BJ (cell line): ENCODE results near the gene CDH11. TPM values are rescaled to one million over a fixed set of nuclear protein-coding genes. Genes with fewer than 3 reads are reported as not detected.

ENCODE experiments used
- CTCF ChIA-PET: fragments of 350-600 bp; formaldehyde crosslinking; extraction: SDS; loops from one replicate; lab custom pipeline; 2021; ENCODE audit warnings: antibody characterized with exemption, inconsistent platforms; lab: Yijun Ruan, JAX
- POLR2A ChIA-PET: fragments of 300-600 bp; sonication (Branson Sonifier 250); formaldehyde crosslinking; extraction: SDS; loops from one replicate; lab custom pipeline; 2021; ENCODE audit warnings: antibody characterized with exemption; lab: Charles Lee
- DNase-seq: peaks from one replicate; pipeline ENCODE4 v3.0.0-alpha.2; 2011; ENCODE audit warnings: low read depth
- H3K27me3 ChIP-seq: 2 replicates; pipeline ENCODE4 v1.6.0; 2011; ENCODE audit warnings: low read length; ENCODE audit not compliant: control insufficient read depth, insufficient read depth
- H3K36me3 ChIP-seq: 2 replicates; pipeline ENCODE4 v1.5.1; 2011; ENCODE audit warnings: low read length; ENCODE audit not compliant: control insufficient read depth, insufficient read depth
- H3K4me3 ChIP-seq: 2 replicates; pipeline ENCODE4 v1.5.1; 2011; ENCODE audit warnings: low read depth, mild to moderate bottlenecking, control low read depth, low read length
- polyA plus RNA-seq: library from polyadenylated mRNA; depleted of rRNA; stranded (reverse); fragments of >200 nt; gene quantifications from 2 replicates; pipeline ENCODE4 v1.2.3, GENCODE V29; 2011
- TF ChIP-seq, protein P1 (sequence below): IDR thresholded peaks from 2 replicates; pipeline ENCODE4 v1.5.1; 2011; ENCODE audit warnings: low read depth, mild to moderate bottlenecking, control low read depth, inconsistent platforms, low read length, moderate library complexity; ENCODE audit not compliant: insufficient read depth

The CDH11 gene
- polyA plus RNA-seq, 1 experiment: 589 TPM

DNA sequence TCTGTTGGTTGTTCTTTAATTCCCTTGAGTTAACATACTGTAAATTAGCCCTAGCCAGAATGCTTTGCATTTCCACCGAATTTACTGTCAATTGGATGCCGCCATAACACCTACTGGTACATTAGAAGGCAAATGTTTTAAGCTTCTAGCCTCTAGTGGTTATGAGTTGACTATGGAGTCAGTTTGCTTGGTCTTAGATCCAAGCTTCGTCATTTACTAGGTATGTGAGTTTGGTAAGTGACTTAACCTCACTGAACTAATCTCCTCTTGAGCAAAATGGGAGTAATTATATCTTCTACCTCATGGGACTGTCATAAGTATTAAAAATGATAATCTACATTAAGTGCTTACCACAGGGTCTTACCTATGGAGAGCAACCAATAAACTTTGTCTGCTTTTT, 20.4 kb upstream of the CDH11 start:
- Histone ChIP-seq H3K4me3 (no peak overlapping the region), H3K27me3 (no peaks in the 10 kb centered on the region), H3K36me3 (no peaks in the 10 kb centered on the region)
- TF ChIP-seq, protein P1, sequence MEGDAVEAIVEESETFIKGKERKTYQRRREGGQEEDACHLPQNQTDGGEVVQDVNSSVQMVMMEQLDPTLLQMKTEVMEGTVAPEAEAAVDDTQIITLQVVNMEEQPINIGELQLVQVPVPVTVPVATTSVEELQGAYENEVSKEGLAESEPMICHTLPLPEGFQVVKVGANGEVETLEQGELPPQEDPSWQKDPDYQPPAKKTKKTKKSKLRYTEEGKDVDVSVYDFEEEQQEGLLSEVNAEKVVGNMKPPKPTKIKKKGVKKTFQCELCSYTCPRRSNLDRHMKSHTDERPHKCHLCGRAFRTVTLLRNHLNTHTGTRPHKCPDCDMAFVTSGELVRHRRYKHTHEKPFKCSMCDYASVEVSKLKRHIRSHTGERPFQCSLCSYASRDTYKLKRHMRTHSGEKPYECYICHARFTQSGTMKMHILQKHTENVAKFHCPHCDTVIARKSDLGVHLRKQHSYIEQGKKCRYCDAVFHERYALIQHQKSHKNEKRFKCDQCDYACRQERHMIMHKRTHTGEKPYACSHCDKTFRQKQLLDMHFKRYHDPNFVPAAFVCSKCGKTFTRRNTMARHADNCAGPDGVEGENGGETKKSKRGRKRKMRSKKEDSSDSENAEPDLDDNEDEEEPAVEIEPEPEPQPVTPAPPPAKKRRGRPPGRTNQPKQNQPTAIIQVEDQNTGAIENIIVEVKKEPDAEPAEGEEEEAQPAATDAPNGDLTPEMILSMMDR: no peak
- DNase-seq: no peak
- POLR2A ChIA-PET: no interaction called here
- CTCF ChIA-PET: interaction anchor here (0.9 kb wide), 1 partner anchor 16 kb away, joined by 3 read pairs; no protein-coding TSS in a partner anchor

DNA sequence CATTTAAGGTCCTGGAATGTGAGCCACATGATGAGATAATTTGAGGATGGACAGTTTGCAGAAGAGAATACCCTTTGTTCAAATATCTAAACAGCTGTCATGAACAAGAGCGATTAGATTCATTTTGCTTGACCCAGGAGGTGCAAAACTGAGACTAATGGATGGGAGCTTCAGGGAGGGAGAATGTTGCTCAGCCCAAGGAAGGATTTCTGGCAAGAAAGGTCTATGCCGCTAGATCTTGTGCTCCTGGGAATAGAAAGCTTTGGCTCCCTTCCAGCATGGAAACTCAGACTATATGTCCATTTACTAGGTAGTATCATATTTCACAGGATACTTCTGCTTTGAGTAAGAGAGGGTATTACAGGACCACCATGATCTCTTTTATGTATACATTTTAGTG, 14.8 kb upstream of the CDH11 start:
- Histone ChIP-seq H3K36me3 (no peaks in the 10 kb centered on the region), H3K4me3 (no peak overlapping the region), H3K27me3 (no peaks in the 10 kb centered on the region)
- no peak for DNase-seq
- CTCF ChIA-PET: no interaction called here
- TF ChIP-seq, protein P1: no peak
- POLR2A ChIA-PET: no interaction called here

DNA sequence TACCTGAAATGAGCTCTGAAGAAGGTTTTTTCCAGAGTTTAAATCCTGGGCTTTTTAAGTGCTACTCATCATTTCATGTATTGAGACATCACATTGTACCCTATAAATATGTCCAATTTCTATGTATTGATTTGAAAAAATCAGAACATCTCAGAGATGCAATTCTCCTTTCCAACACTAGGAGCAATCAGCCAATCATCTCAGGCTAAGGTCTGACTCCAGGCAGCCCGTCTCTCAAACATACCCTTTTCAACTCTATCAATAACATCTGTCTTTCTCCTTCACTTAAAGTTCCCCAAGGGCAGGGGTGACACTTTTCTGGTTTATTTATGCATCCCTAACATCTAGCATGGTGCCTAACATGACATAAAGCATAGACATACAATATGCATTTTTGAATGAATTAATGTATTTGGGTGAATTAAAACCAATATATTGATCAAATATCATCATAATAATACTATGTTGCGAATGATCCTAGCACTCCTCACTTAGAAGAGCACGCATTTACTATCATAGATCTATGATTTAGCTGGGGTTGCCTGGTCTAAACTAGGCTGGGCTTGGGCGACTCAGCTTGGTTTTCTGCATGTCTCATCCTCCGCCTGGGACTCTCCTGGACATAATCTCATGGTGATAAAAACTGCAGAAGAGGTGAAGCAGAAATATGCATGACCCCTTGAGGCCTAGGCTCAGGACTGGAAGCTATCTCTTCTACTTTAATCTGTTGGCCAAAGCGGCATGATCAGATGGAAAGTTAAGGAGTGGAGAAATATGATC, 5.2 kb upstream of the CDH11 start:
- ChIA-PET POLR2A (no interaction called here), CTCF (interaction anchor here (0.6 to 1.2 kb wide), 3 partner anchors 15 to 1040 kb away, joined by 3 read pairs; no protein-coding TSS in a partner anchor)
- Histone ChIP-seq H3K4me3 (no peak overlapping the region), H3K36me3 (no peaks in the 10 kb centered on the region), H3K27me3 (no peaks in the 10 kb centered on the region)
- no peak for DNase-seq
- TF ChIP-seq, protein P1: no peak; the same call in 1 of the 2 replicates

DNA sequence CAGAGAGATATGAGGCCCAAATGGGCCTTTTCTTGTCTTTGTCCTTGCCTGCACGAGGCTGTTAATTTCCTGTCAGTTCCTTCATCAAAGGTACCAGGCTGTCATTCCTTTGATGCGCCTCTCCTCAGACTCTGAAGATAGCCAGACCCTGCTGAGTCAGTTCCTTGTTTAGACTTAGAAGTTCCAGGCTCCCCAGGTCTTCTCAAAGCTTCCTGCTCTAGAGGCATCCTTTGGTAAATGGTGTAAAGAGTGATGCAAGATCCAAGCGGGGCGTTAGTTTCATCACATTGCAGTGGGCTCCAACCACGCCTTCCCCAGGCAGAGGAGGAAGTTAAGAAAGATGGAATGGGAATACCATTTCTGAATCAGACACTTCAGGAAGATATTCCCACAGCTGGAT, 4.0 kb upstream of the CDH11 start:
- no peak overlapping the region for H3K4me3 ChIP-seq
- CTCF ChIA-PET: interaction anchor here (1.2 kb wide), 1 partner anchor 1041 kb away, joined by 3 read pairs; no protein-coding TSS in a partner anchor

DNA sequence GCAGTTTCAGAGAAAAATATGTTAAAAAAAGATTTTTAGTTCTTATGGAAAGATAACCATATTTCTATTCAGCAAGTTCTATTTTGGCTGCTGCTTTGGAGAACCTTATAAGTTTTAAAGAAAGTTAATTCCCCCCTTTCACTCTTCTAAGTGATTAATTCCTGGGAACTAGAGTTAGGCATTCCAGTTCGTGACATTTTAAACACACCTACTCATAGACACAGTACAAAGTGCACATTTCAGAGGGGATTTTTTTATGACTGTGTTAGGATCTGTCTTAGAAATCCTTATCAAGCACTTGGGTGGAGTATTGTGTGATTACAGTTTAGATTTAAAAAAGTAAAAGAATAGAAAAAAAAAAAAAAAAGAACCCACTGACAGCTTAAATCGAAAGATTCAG, 3.5 kb upstream of the CDH11 start:
- DNase-seq: no peak

More for the DNA sequence above, 4.0 kb upstream of the CDH11 start:
- POLR2A ChIA-PET: no interaction called here
- Histone ChIP-seq H3K27me3 (no peaks in the 10 kb centered on the region), H3K36me3 (no peaks in the 10 kb centered on the region)
- TF ChIP-seq, protein P1: no peak
- DNase-seq: no peak

More for the DNA sequence above, 3.5 kb upstream of the CDH11 start:
- POLR2A ChIA-PET: no interaction called here
- Histone ChIP-seq H3K4me3 (no peak overlapping the region), H3K36me3 (no peaks in the 10 kb centered on the region), H3K27me3 (no peaks in the 10 kb centered on the region)
- CTCF ChIA-PET: no interaction called here
- TF ChIP-seq, protein P1: no peak
